HepG2 (cell line): ENCODE results near the gene PBX2. TPM values are rescaled to one million over a fixed set of nuclear protein-coding genes. Genes with fewer than 3 reads are reported as not detected.
A peak's percentile ranks its signal among the peaks of the same experiment; 100 is the strongest.

Source experiments
- FIP1L1 ChIP-seq: fragments of 200-400 bp; formaldehyde crosslinking; IDR thresholded peaks from 2 replicates; pipeline ENCODE4 v1.6.1; 2018; ENCODE audit warnings: low read depth, mild to moderate bottlenecking, low read length, moderate library complexity, borderline replicate concordance; ENCODE audit not compliant: insufficient read depth
- NR0B2 ChIP-seq: sonication (generic); formaldehyde crosslinking; IDR thresholded peaks from 2 replicates; pipeline ENCODE4 v1.4.0; 2020; ENCODE audit warnings: mild to moderate bottlenecking, missing genetic modification reagents
- POLR2AphosphoS5 ChIP-seq: IDR thresholded peaks from 2 replicates; pipeline ENCODE4 v1.6.1; 2012; ENCODE audit warnings: low read depth, low read length
- PPARG ChIP-seq: conservative IDR thresholded peaks from 2 replicates; pipeline ENCODE4 v1.6.1; 2016; ENCODE audit warnings: missing biosample characterization, missing genetic modification reagents
- PRDM10 ChIP-seq: sonication (generic); formaldehyde crosslinking; IDR thresholded peaks from 2 replicates; pipeline ENCODE4 v1.4.0; 2020; ENCODE audit warnings: low read depth, missing genetic modification reagents
- TBX3 ChIP-seq: fragments of 450-650 bp; IDR thresholded peaks from 2 replicates; pipeline ENCODE4 v1.6.1; 2017; ENCODE audit warnings: antibody characterized with exemption, mild to moderate bottlenecking, inconsistent platforms, borderline replicate concordance
- TMF1 ChIP-seq: sonication (generic); formaldehyde crosslinking; IDR thresholded peaks from 2 replicates; pipeline ENCODE4 v1.8.1; 2022; ENCODE audit warnings: low read depth, missing genetic modification reagents
- ZBTB34 ChIP-seq: sonication (generic); formaldehyde crosslinking; IDR thresholded peaks from 2 replicates; pipeline ENCODE4 v1.8.0; 2022; ENCODE audit warnings: mild to moderate bottlenecking, missing genetic modification reagents
- ZBTB40 ChIP-seq, 2 experiments: fragments of 450-650 bp in 1 of 2; sonication (generic) in 1 of 2; formaldehyde crosslinking in 1 of 2; IDR thresholded peaks; 2 replicates each; pipeline versions ENCODE4 v1.6.1 to v1.8.0; 2016 to 2022; ENCODE audit warnings: antibody characterized with exemption in 1 of 2, mild to moderate bottlenecking in 1 of 2, missing genetic modification reagents in 1 of 2
- ZNF343 ChIP-seq: sonication (generic); formaldehyde crosslinking; IDR thresholded peaks from 2 replicates; pipeline ENCODE4 v1.4.0; 2020; ENCODE audit warnings: mild to moderate bottlenecking, missing genetic modification reagents
- ZNF431 ChIP-seq: sonication (generic); formaldehyde crosslinking; IDR thresholded peaks from 2 replicates; pipeline ENCODE4 v1.9.0; 2022; ENCODE audit warnings: missing genetic modification reagents, low read depth, mild to moderate bottlenecking, borderline replicate concordance
- ZNF674 ChIP-seq: sonication (generic); formaldehyde crosslinking; IDR thresholded peaks from 2 replicates; pipeline ENCODE4 v1.5.0; 2020; ENCODE audit warnings: low read depth, mild to moderate bottlenecking, missing genetic modification reagents
- ZNF772 ChIP-seq: sonication (generic); formaldehyde crosslinking; IDR thresholded peaks from 2 replicates; pipeline ENCODE4 v1.5.0; 2020; ENCODE audit warnings: mild to moderate bottlenecking, missing genetic modification reagents
- ZSCAN20 ChIP-seq: sonication (generic); formaldehyde crosslinking; IDR thresholded peaks from 2 replicates; pipeline ENCODE4 v1.4.0; 2020; ENCODE audit warnings: missing genetic modification reagents, mild to moderate bottlenecking, borderline replicate concordance
- ZSCAN25 ChIP-seq: sonication (generic); formaldehyde crosslinking; IDR thresholded peaks from 2 replicates; pipeline ENCODE4 v1.8.0; 2022; ENCODE audit warnings: mild to moderate bottlenecking, missing genetic modification reagents
- polyA plus RNA-seq, 8 experiments: library from polyadenylated mRNA; depleted of rRNA in 3 of 8; stranded (reverse) in 7 of 8; unstranded in 1 of 8; fragments of >200 nt; fragmentation: Illumina TruSeq in 4 of 8; extraction: Trizol in 4 of 8; gene quantifications; 2 replicates each; pipeline versions ENCODE4 v1.2.1 to v1.2.3, GENCODE V29; 2011 to 2016; ENCODE audit warnings: low read depth in 4 of 8, missing spikeins in 1 of 8, mixed read lengths in 1 of 8; ENCODE audit not compliant: insufficient read depth in 1 of 8
- total RNA-seq, 5 experiments: library from RNA; depleted of rRNA; stranded (reverse); fragments of >200 nt; fragmentation: Illumina TruSeq; extraction: Trizol; gene quantifications; 2 replicates each; pipeline ENCODE4 v1.2.3, GENCODE V29; 2016; ENCODE audit warnings: low read depth in 1 of 5

Gene PBX2
- total and polyA plus RNA-seq, 2 of the 13 experiments (the other 11 are each of a cell fraction or from before 2014, with no cell fraction given): 42.3 to 77.8 TPM

- TF ChIP-seq PRDM10 (CRISPR knock-in tag) (no peak), FIP1L1 (no peak), TBX3 (no peak), ZNF431 (no peak), ZNF343 (CRISPR knock-in tag) (no peak), POLR2AphosphoS5 (0 out of 2 replicates have a peak, but pooled peaks have one; percentile 23), PPARG (CRISPR knock-in tag) (no peak), ZSCAN20 (CRISPR knock-in tag) (no peak), ZNF772 (CRISPR knock-in tag) (peak; percentile 59; the same call in 1 of the 2 replicates), TMF1 (CRISPR knock-in tag) (no peak), NR0B2 (CRISPR knock-in tag) (0 out of 2 replicates have a peak, but pooled peaks have one; percentile 38), ZBTB34 (CRISPR knock-in tag) (no peak), ZSCAN25 (CRISPR knock-in tag) (0 out of 2 replicates have a peak, but pooled peaks have one; percentile 18), ZNF674 (no peak), ZBTB40 (IDR thresholded peaks at IDR 0.05) (no peak), ZBTB40 (CRISPR knock-in tag; IDR thresholded peaks at IDR 0.05) (no peak)
These were observed 14.7 kb downstream of the PBX2 start (continued) for GRCh38 chr6:32175322-32175710.
